ENCODE measurements around the gene EEF1AKMT1.
A peak's percentile ranks its signal among the peaks of the same experiment; 100 is the strongest.

The EEF1AKMT1 gene

GRCh38 chr13:20773194-20774080 lies at the start of gene EEF1AKMT1:
Gene EEF1AKMT1 (minus strand): TSS chr13:20773961. CDS start chr13:20757598, 16,363 bp downstream.
- peak; percentile 90 for DNase-seq

GRCh38 chr13:20823071-20823470 lies 49.3 kb upstream of the EEF1AKMT1 start:
- no peak for DNase-seq

GRCh38 chr13:20822406-20822805 lies 48.6 kb upstream of the EEF1AKMT1 start:
- DNase-seq, result no peak

- DNase-seq, result no peak
Measured at GRCh38 chr13:20819715-20820114, 46.0 kb upstream of the EEF1AKMT1 start.

GRCh38 chr13:20815464-20815863 lies 41.7 kb upstream of the EEF1AKMT1 start:
- no peak for DNase-seq

- peak; percentile 86 for DNase-seq
Measured at GRCh38 chr13:20814224-20814910, 40.6 kb upstream of the EEF1AKMT1 start.

- no peak for DNase-seq
Measured at GRCh38 chr13:20812890-20813289, 39.1 kb upstream of the EEF1AKMT1 start.

GRCh38 chr13:20810808-20811207 lies 37.0 kb upstream of the EEF1AKMT1 start:
- no peak for DNase-seq

- DNase-seq, result no peak
Measured at GRCh38 chr13:20808874-20809273, 35.1 kb upstream of the EEF1AKMT1 start.

- DNase-seq, result no peak
Measured at GRCh38 chr13:20803180-20803965, 29.6 kb upstream of the EEF1AKMT1 start.

GRCh38 chr13:20801707-20802106 lies 27.9 kb upstream of the EEF1AKMT1 start:
- DNase-seq, result no peak

GRCh38 chr13:20799726-20800416 lies 26.1 kb upstream of the EEF1AKMT1 start:
- peak; percentile 67 for DNase-seq

- DNase-seq, result no peak
Measured at GRCh38 chr13:20798027-20798426, 24.3 kb upstream of the EEF1AKMT1 start.

GRCh38 chr13:20796791-20797508 lies 23.2 kb upstream of the EEF1AKMT1 start:
- DNase-seq, result peak; percentile 30

- DNase-seq, result no peak
Measured at GRCh38 chr13:20789665-20790064, 15.9 kb upstream of the EEF1AKMT1 start.

GRCh38 chr13:20788312-20788711 lies 14.6 kb upstream of the EEF1AKMT1 start:
- no peak for DNase-seq

- DNase-seq, result no peak
Measured at GRCh38 chr13:20787180-20787579, 13.4 kb upstream of the EEF1AKMT1 start.

GRCh38 chr13:20782116-20782708 lies 8.5 kb upstream of the EEF1AKMT1 start:
- DNase-seq, result no peak

GRCh38 chr13:20780317-20780716 lies 6.6 kb upstream of the EEF1AKMT1 start:
- no peak for DNase-seq

GRCh38 chr13:20779405-20779804 lies 5.6 kb upstream of the EEF1AKMT1 start:
- DNase-seq, result no peak

- DNase-seq, result no peak
Measured at GRCh38 chr13:20778311-20778710, 4.5 kb upstream of the EEF1AKMT1 start.

GRCh38 chr13:20776751-20777150 lies 3.0 kb upstream of the EEF1AKMT1 start:
- no peak for DNase-seq
